ENCODE data around the gene KLHDC8B. TPM values are rescaled to one million over a fixed set of nuclear protein-coding genes. Genes with fewer than 3 reads are reported as not detected.

Gene KLHDC8B
- total RNA-seq, 4 donors from 2014 or later: 4.5 to 23.5 (median 13.4) TPM

DNA sequence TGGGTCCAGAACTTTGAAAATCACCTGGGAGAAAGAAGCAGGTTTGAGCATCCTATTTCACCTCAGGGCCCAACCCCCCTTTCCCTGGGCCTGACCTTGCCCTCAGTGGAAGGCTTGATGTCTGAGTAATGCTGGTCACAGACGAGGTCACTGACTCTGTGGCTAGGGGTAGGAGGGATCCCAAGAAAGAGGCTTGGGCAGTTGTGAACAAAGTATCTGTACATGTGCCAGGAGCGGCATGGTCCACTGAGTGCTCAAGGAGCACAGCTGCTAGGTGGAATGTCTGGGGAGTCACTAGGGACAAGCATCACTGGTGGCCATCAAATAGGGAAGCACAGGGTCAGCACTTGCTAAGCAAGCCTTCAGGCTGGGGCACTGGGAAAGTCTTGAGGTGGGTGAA lies 12.6 kb upstream of the KLHDC8B start:
- no peak for TF ChIP-seq POLR2AphosphoS5 (IDR thresholded peaks at IDR 0.05)
- no peak for TF ChIP-seq EP300 (IDR thresholded peaks at IDR 0.05; ENCODE audit: low read depth)
- TF ChIP-seq, protein P1, sequence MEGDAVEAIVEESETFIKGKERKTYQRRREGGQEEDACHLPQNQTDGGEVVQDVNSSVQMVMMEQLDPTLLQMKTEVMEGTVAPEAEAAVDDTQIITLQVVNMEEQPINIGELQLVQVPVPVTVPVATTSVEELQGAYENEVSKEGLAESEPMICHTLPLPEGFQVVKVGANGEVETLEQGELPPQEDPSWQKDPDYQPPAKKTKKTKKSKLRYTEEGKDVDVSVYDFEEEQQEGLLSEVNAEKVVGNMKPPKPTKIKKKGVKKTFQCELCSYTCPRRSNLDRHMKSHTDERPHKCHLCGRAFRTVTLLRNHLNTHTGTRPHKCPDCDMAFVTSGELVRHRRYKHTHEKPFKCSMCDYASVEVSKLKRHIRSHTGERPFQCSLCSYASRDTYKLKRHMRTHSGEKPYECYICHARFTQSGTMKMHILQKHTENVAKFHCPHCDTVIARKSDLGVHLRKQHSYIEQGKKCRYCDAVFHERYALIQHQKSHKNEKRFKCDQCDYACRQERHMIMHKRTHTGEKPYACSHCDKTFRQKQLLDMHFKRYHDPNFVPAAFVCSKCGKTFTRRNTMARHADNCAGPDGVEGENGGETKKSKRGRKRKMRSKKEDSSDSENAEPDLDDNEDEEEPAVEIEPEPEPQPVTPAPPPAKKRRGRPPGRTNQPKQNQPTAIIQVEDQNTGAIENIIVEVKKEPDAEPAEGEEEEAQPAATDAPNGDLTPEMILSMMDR (IDR thresholded peaks at IDR 0.05): no peak
- no peak for TF ChIP-seq POLR2A (IDR thresholded peaks at IDR 0.05)
- intact Hi-C loops (cut with DNase I; ENCODE audit: low total_unique reads) (no loop called here), in situ Hi-C loops (cut with MboI; ENCODE audit: low pct_ligation_motif_present in 1 of 4, low pct_unique_long_range_greater_than_20kb in 1 of 4, low sequenced_read_pairs in 3 of 4) (loop anchor here in 2 of 4 donors (25.0 kb wide), 1 partner anchor 279 kb away; the partner anchor contains the start of gene NICN1 (in 2 of the 2))
- 63% methylated on average over 2 of the region's 2 CpGs; no CpG with 5 or more reads in 1 of the 2 donors for WGBS, 2 donors (ENCODE audit: low coverage in 1 of 2)
- Histone ChIP-seq H3K9me3 (no peaks in the 10 kb centered on the region), H3K4me3 (no peak overlapping the region), H3K4me1 (peaks cover 0 to 3% (median 0%) of the 10 kb centered on the region in 4 donors), H3K27ac (no peak overlapping the region), H3K36me3 (peaks cover 0 to 9% (median 2%) of the 10 kb centered on the region in 4 donors), H3K27me3 (no peaks in the 10 kb centered on the region)
- DNase-seq: no peak

GRCh38 chr3:49161197-49161596 lies 10.2 kb upstream of the KLHDC8B start:
- H3K4me1 ChIP-seq: peaks cover 7 to 16% (median 11%) of the 10 kb centered on the region in 4 donors
- H3K27ac ChIP-seq: no peak overlapping the region
- H3K4me3 ChIP-seq: no peak overlapping the region
- WGBS, 2 donors (ENCODE audit: low coverage in 1 of 2): 92% methylated on average over 2 of the region's 2 CpGs; no CpG with 5 or more reads in 1 of the 2 donors
- intact Hi-C loops (cut with DNase I; ENCODE audit: low total_unique reads) (loop anchor here (10.0 kb wide), 1 partner anchor 294 kb away; no protein-coding TSS in a partner anchor), in situ Hi-C loops (cut with MboI; ENCODE audit: low pct_ligation_motif_present in 1 of 4, low pct_unique_long_range_greater_than_20kb in 1 of 4, low sequenced_read_pairs in 3 of 4) (loop anchor here in 3 of 4 donors (10.0 to 25.0 kb wide), 2 partner anchors 276 to 284 kb away; partner anchors contain the start of gene NICN1 (in 2 of the 3))
- peaks cover 0 to 9% (median 2%) of the 10 kb centered on the region in 4 donors for H3K36me3 ChIP-seq
- no peaks in the 10 kb centered on the region for H3K9me3 ChIP-seq
- H3K27me3 ChIP-seq: no peaks in the 10 kb centered on the region
- TF ChIP-seq, protein P1 (IDR thresholded peaks at IDR 0.05): no peak
- TF ChIP-seq POLR2A (IDR thresholded peaks at IDR 0.05) (no peak), POLR2AphosphoS5 (IDR thresholded peaks at IDR 0.05) (no peak), EP300 (IDR thresholded peaks at IDR 0.05; ENCODE audit: low read depth) (no peak)
- no peak for DNase-seq

DNA sequence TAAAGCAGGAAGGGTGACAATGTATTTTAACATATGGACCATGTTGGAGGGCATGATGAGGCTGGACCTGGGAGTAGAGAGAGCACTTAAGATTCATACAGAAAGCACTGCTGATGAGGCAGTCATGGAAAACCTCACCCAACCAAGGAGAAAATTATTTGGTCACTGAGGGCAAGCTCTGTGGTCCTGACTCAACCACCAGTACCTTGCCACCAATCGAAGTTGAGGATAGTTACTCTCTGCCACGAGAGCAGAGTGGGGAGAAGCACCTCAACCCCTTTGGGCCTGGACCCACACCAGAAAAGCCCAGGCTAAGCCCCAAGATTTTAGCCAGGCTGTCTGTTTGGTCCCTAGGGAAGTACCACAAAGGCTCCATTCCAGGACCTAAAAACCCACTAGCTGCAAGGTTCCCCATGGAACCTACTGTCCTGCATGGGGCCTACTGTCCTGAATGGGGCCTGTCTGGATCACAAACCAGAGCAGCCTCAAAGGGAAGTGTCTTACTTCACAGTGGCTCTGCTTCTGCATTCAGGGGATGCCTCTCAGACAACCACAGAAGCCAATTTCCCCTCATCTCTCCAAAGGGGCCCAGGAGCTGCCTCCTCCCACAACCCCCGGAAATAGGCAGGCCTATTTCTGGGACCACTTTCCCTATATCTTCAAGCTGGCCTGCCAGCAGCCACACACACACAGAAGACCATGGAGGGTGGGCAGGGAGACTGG lies 9.4 kb upstream of the KLHDC8B start:
- peaks cover 7 to 23% (median 16%) of the 10 kb centered on the region in 4 donors for H3K4me1 ChIP-seq
- in situ Hi-C loops (cut with MboI; ENCODE audit: low pct_ligation_motif_present in 1 of 4, low pct_unique_long_range_greater_than_20kb in 1 of 4, low sequenced_read_pairs in 3 of 4) (loop anchor here in 3 of 4 donors (10.0 to 25.0 kb wide), 2 partner anchors 275 to 283 kb away; partner anchors contain the start of gene NICN1 (in 2 of the 3)), intact Hi-C loops (cut with DNase I; ENCODE audit: low total_unique reads) (loop anchor here (10.0 kb wide), 1 partner anchor 293 kb away; no protein-coding TSS in a partner anchor)
- H3K27ac ChIP-seq: no peak overlapping the region
- H3K9me3 ChIP-seq: no peaks in the 10 kb centered on the region
- WGBS, 2 donors (ENCODE audit: low coverage in 1 of 2): 74% methylated on average over 3 of the region's 3 CpGs; no CpG with 5 or more reads in 1 of the 2 donors
- H3K36me3 ChIP-seq: peaks cover 0 to 9% (median 2%) of the 10 kb centered on the region in 4 donors
- H3K27me3 ChIP-seq: no peaks in the 10 kb centered on the region
- no peak for TF ChIP-seq EP300 (IDR thresholded peaks at IDR 0.05; ENCODE audit: low read depth)
- TF ChIP-seq POLR2AphosphoS5 (IDR thresholded peaks at IDR 0.05): no peak
- TF ChIP-seq POLR2A (IDR thresholded peaks at IDR 0.05): no peak
- TF ChIP-seq, protein P1 (IDR thresholded peaks at IDR 0.05): no peak
- no peak overlapping the region for H3K4me3 ChIP-seq
- DNase-seq: no peak

- no peak overlapping the region for H3K27ac ChIP-seq
- H3K27me3 ChIP-seq: no peaks in the 10 kb centered on the region
- peaks cover 7 to 21% (median 16%) of the 10 kb centered on the region in 4 donors for H3K4me1 ChIP-seq
- WGBS, 2 donors (ENCODE audit: low coverage in 1 of 2): 94% methylated on average over 21 of the region's 21 CpGs; no CpG with 5 or more reads in 1 of the 2 donors
- TF ChIP-seq POLR2A (IDR thresholded peaks at IDR 0.05) (no peak), EP300 (IDR thresholded peaks at IDR 0.05; ENCODE audit: low read depth) (no peak), POLR2AphosphoS5 (IDR thresholded peaks at IDR 0.05) (no peak)
- TF ChIP-seq, protein P1 (IDR thresholded peaks at IDR 0.05): no peak
- H3K4me3 ChIP-seq: no peak overlapping the region
- intact Hi-C loops (cut with DNase I; ENCODE audit: low total_unique reads): loop anchor here (10.0 kb wide), 1 partner anchor 292 kb away; no protein-coding TSS in a partner anchor
- in situ Hi-C loops (cut with MboI; ENCODE audit: low pct_ligation_motif_present in 1 of 4, low pct_unique_long_range_greater_than_20kb in 1 of 4, low sequenced_read_pairs in 3 of 4): loop anchor here in 3 of 4 donors (10.0 to 25.0 kb wide), 2 partner anchors 274 to 282 kb away; partner anchors contain the start of gene NICN1 (in 2 of the 3)
- no peak for DNase-seq
- H3K36me3 ChIP-seq: peaks cover 0 to 9% (median 2%) of the 10 kb centered on the region in 4 donors
- no peaks in the 10 kb centered on the region for H3K9me3 ChIP-seq
Measured at GRCh38 chr3:49162751-49163419, 8.5 kb upstream of the KLHDC8B start.
